NCI-H146 treated with DMSO at 0.1 percent for 48 hours (cell line): ENCODE measurements around the gene POLDIP3.
"Not testable (repeated sequence)": the region's sequence is repeated elsewhere in the genome, so short reads cannot be mapped to it uniquely, and the experiment has no call there.

ENCODE experiments used
- DNase-seq: peaks from one replicate; lab custom pipeline; 2025; ENCODE audit not compliant: unreplicated experiment; lab: John Stamatoyannopoulos, UW

Gene POLDIP3

DNA sequence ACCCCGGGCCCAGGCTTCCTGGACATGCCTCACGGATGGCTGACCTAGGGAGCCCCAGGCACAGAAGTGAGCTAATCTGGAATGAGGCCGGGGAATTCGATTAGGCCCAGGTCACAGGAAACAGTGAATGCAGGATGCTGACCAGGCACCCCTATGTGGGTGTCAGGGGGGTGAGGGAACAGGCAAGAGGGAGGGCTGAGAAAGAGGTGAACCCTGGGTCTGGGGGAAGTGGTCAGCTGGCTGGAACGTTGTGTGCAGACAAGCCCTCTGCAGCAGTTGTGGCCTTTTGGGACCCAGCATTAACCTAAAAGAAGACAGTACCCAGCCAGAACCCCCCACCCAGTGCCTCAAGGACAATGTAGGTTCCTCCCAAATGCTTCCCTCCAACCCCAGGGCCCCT lies 52.8 kb downstream of the POLDIP3 start:
- DNase-seq, result no peak

DNA sequence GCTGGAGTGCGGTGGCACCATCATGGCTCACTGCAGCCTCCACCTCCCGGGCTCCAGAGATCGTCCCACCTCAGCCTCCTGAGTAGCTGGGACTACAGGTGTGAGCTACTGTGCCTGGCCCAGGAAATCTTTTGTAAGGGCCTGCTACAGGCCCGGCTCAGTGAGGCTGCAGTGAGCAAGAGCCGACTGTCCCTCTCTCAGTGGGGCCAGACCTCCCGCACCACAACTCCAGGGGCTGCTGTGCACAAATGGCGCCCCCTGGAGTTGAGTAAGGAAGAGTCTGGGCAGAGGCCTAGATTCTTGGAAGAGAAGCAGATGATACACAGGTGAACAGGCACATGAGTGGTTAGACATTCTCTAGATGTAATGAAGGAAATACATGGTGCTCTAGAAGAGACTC lies 53.9 kb downstream of the POLDIP3 start:
- no peak for DNase-seq

DNA sequence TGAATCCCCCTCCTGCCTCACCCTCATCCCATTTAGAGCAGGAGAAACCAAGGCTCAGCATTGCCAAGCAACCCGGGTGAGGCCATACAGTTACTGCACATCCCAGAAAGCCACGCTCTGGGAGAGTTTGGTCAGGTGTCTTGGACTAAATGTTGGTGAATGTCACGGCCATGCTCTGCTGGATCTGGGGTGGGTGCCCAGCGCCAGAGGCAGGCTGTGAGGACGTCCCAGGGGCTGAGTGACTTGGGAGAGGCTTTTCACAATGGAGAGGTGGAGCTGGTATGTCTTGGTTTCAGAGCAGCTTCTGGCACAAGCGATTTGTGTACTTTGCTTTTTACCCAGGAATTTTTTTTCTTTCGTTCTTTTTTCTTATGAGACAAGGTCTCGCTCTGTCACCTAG lies 54.3 kb downstream of the POLDIP3 start:
- no peak for DNase-seq

DNA sequence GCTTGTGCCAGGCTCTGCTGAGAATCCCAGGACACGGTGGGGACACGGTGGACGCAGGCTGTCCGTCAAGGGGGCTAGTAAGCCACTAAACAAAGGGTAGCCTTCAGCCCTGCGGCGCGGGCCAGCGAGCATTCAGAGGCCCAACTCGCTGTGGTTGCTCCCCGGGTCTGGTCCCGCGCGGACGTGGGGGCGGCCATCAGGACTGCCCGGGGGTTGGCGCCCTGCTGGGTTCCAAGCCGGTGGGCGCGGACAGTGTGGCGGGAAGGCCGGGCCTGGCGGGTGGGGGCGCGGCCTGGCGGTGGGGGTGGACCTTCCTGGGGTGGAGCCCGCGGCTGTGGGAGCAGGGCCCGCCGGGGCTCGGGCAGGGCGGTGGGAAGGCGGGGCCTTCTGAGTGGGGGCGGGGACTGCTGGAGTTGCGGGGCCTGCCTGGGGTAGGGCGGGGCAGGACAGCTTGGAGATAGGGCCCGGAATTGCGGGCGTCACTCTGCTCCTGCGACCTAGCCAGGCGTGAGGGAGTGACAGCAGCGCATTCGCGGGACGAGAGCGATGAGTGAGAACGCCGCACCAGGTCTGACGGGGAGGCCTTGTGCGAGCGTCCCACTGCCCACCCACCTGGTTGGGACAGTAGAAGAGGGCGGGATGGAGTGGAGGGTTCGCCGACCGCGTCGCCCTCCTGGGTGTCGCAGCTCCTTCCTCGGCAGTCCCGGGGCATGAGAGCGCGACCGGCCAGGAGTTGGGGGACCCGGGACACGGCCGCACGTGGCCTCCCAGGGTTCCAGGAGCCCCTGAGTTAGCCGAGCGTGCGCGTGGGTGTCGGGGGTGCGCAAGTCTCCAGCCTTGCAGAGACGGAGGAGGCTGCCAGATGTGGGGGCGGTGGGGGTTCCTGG lies 61.0 kb downstream of the POLDIP3 start, which contains the start of gene SERHL2:
SERHL2 (plus strand) TSS at position 482 of the 887 bp plus-strand sequence; CDS start at position 547, 65 bp downstream.
- peak; percentile 33 for DNase-seq

DNA sequence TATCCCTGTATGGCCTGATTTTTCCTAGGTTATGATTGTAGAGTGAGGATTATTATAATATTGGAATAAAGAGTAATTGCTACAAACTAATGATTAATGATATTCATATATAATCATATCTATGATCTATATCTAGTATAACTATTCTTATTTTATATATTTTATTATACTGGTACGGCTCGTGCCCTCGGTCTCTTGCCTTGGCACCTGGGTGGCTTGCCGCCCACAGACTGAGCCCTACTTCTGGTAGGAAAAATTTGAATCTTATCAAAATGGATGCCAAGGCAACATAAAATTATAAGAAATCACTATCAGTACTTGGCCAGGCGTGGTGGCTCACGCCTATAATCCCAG lies 62.4 kb downstream of the POLDIP3 start:
- not testable (repeated sequence) for DNase-seq

DNA sequence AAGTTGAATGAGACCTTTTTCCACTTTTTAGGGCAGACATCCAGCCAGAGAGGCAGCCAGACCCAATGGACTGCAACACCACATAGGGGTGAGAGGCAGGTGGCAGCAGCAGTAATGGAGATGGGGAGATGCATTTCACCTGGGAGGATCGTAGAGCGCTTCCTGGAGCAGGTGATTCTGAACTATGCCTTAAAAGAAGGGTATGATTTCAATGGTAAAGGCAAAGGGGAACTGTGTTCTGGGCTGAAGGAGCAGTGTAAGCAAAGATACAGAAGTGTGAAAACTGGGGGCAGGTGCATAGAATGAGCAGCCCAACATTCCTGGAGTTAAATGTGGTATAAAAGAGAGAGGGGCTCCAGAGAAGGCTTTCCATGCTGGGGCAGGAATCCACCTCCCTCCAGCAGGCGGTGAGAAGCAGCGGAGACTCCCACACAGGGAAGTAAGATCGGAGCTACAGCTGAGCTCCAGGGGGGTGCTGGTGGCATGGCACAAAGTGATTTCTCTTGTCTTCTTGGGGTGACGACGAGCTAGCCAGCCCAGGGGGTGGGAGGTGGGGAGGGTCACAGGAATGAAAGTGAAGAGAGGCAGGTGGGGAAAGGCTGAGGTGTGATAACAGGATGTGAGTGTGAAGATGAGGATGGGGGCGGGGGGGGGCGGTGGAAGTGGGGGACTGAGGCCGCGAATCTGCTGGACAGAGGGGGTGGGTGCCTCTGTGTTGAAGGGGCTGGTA lies 65.2 kb downstream of the POLDIP3 start:
- no peak for DNase-seq

DNA sequence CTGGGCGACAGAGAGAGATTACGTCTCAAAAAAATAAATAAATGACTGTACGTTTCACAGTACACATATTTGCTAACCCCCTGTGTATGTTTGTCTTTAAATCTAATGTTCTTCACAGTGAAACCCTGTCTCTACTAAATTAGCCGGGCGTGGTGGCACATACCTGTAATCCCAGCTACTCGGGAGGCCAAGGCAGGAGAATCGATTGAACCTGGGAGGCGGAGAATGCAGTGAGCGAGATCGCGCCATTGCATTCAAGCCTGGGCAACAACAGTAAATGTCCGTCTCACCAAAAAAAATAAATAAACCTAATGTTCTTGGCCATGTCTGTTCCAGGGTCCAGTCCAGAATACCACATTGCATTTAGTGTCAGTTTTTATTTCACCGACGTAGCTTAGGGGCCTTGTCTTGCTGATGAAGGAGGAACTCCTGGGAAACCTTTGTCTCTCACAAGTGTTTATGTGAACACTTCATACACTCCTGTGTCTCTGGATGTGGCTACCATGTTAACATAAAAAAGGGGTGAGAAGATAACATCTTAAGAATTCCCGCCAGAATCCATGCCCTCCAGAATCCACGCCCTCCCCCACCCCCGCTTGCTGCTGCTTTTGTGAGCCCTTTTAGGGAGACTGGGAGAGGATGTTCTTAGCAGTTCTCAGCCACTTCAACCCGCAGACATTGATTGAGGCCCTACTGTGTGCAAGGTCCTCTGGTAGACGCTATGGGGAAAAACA lies 65.9 kb downstream of the POLDIP3 start:
- no peak for DNase-seq

DNA sequence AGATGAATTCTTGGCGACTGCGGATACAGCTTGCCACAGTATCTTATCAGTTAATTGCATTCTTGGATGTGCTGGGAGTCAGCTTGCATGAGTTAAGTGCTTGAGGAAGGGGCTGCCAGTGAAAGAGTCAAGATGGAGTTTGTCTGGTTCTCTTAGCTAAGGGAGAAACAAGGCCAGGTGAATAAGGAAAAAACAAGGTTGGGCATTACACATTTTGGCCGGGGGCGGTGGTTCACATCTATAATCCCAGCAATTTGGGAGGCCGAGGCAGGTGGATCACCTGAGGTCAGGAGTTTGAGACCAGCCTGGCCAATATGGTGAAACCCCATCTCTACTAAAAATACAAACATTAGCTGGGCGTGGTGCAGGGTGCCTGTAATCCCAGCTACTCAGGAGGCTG lies 66.6 kb downstream of the POLDIP3 start:
- DNase-seq, result not testable (repeated sequence)

DNA sequence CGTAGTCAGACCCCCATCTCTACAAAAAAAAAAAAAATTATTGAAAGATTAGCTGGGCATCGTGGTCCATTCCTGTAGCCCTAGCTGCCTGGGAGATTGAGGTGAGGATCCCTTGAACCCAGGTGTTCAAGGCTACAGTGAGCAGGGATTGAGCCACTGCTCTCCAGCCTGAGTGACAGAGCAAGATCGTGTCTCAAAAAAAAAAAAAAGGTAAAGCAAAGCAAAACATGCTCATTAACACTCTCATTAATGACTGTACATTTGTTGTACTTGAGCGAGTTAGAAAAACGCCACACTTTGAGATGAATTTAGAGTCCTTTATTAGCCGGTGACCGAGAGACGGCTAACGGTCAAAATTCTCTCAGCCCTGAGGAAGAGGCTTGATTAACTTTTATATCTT lies 67.1 kb downstream of the POLDIP3 start:
- DNase-seq, result no peak

DNA sequence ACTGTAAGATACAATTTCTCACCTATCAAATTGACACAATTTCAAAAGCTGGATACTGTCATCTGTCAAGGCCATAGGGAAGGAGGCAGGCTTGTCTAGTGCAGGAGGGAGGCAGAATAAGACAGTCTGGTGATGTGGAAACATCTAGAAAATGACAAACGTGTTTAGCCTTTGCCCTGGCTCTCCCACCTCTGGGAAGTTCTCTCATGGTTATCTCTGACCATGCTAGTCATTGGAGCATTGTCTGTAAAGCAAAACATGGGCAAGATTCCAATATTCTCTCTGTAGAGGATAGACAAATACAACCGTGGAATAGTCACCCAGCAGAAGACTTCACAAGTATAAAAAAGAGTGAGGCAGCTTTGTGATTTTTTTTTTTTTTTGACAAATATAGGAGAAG lies 70.0 kb downstream of the POLDIP3 start:
- no peak for DNase-seq

DNA sequence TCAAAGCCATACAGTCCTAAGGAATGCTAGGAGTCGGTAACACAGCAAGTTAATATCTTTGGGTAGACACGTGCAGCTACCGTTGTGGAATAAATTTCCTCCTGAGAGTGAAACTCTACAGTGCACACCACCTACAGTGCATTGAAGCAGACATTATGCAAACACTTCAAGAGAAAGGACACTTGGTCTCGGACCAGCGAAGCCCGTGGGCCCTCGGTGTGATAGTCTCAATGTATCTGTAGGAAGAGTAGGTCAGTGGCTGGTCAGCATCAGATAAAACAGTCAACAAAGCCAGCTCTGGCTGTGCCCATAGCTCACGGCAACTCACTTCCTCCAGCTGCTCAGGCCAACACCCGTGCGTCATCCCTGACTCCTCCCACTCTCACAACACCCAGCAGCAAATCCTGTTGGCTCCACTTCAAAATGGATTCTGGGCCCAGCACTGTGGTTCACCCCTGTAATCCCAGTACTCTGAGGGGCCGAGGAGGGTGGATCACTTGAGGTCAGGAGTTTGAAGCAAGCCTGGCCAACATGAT lies 75.4 kb downstream of the POLDIP3 start:
- DNase-seq, result not testable (repeated sequence)

DNA sequence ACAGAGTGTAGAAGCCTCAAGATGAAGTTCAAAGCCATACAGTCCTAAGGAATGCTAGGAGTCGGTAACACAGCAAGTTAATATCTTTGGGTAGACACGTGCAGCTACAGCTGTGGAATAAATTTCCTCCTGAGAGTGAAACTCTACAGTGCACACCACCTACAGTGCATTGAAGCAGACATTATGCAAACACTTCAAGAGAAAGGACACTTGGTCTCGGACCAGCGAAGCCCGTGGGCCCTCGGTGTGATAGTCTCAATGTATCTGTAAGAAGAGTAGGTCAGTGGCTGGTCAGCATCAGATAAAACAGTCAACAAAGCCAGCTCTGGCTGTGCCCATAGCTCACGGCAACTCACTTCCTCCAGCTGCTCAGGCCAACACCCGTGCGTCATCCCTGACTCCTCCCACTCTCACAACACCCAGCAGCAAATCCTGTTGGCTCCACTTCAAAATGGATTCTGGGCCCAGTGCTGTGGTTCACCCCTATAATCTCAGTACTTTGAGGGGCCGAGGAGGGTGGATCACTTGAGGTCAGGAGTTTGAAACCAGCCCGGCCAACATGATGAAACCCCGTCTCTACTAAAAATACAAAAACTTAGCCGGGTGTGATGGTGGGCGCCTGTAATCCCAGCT lies 77.4 kb downstream of the POLDIP3 start:
- DNase-seq, result not testable (repeated sequence)

DNA sequence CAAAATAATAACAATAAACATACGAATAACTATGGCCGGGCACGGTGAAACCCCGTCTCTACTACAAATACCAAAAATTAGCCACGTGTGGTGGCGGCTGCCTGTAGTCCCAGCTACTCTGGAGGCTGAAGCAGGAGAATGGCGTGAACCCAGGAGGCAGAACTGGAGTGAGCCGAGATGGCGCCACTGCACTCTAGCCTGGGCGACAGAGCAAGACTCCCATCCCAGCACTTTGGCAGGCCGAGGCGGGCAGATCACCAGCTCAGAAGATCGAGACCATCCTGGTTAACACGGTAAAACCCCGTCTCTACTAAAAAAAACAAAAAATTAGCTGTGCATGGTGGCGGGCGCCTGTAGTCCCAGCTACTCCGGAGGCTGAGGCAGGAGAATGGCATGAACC lies 78.0 kb downstream of the POLDIP3 start:
- not testable (repeated sequence) for DNase-seq

DNA sequence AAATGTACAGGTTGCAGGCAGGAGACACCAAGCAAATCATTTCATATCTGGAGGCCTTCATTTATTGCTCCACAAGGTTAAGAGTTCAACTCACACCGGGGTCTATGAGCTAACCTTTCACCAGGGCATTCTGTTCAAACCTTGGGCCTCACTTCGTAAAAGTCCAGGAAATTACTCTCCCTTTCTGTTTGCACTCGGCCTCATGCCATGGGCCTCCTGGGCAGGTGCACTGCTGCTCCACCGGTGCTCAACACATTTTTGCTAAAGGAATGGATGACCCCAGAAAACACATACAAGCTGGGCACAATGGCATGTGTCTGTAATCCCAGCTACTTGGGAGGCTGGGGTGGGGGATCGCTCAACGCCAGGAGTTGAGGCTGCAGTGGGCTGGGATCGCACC lies 78.5 kb downstream of the POLDIP3 start:
- no peak for DNase-seq

DNA sequence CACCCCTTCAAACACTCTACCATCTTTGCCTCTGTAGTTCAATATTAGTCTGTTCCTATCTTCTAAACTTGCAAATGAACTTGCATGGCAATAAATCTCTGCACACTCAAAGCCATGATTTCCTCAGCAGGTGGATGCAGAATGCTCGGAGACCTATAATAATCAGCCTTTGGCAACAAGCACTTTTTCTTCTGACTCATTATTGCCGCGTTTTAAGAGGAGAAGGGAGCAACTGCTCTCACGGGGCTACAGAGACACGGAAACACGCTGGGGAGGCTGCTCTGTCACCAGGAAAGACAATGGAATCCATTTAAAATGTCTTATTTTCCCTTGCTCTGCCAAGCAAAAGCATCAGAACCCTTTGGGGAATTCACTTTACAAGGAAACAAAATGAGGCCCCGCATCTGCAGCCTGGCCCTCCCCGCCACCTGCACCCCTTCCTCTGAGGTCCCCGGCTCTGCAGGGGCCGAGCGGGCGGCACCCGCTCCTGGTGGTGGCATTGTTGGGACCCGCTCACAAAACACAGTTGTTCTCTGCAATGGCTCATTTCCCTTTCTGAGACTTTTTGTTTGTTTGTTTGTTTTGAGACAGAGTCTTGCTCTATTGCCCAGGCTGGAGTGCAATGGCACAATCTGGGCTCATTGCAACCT lies 79.5 kb downstream of the POLDIP3 start:
- not testable (repeated sequence) for DNase-seq
